Natural killer cell (primary cell): Measurements from ENCODE around the gene OSBPL10. TPM values are rescaled to one million over a fixed set of nuclear protein-coding genes. Genes with fewer than 3 reads are reported as not detected.

Source experiments
- ATAC-seq, 3 donors: fragments of 150-1000 bp in 2 of 3; fragments of 200-7000 bp in 1 of 3; cut with Tn5 transposase; 1 replicate in 1 of 3; 2 replicates in 2 of 3; pipeline ENCODE4 v1.10.0; 2021; ENCODE audit warnings: mild to moderate bottlenecking in 2 of 3, moderate library complexity in 2 of 3
- DNase-seq, 2 donors: peaks; one replicate each; pipeline versions ENCODE4 v3.0.0 to v3.0.0-alpha.2; 2013 to 2021; ENCODE audit warnings: mixed read lengths in 1 of 2
- H3K27ac ChIP-seq: one replicate; pipeline ENCODE4 v1.5.1; 2013; ENCODE audit warnings: mild to moderate bottlenecking, low read length
- H3K27me3 ChIP-seq: one replicate; pipeline ENCODE4 v1.6.1; 2013; ENCODE audit warnings: low read length; ENCODE audit not compliant: control insufficient read depth, insufficient read depth
- H3K36me3 ChIP-seq: one replicate; pipeline ENCODE4 v1.6.1; 2013; ENCODE audit warnings: low read length; ENCODE audit not compliant: control insufficient read depth, insufficient read depth
- H3K4me1 ChIP-seq: one replicate; pipeline ENCODE4 v1.6.1; 2013; ENCODE audit warnings: low read length; ENCODE audit not compliant: control insufficient read depth, insufficient read depth
- H3K4me3 ChIP-seq: one replicate; pipeline ENCODE4 v1.5.1; 2013; ENCODE audit warnings: low read length
- H3K9me3 ChIP-seq: one replicate; pipeline ENCODE4 v1.6.1; 2013; ENCODE audit warnings: low read length; ENCODE audit not compliant: control insufficient read depth, insufficient read depth
- H3K27ac Mint-ChIP-seq, 2 donors: one replicate each; pipeline ENCODE4 v1.8.0; 2022; ENCODE audit warnings: mild to moderate bottlenecking in 2 of 2, mixed read lengths in 2 of 2, moderate library complexity in 1 of 2
- H3K27me3 Mint-ChIP-seq, 2 donors: one replicate each; pipeline ENCODE4 v1.8.0; 2022; ENCODE audit warnings: low read depth in 2 of 2, mixed read lengths in 2 of 2
- H3K36me3 Mint-ChIP-seq: one replicate; pipeline ENCODE4 v1.8.0; 2022; ENCODE audit warnings: mixed read lengths
- H3K4me1 Mint-ChIP-seq, 2 donors: one replicate each; pipeline ENCODE4 v1.8.0; 2022; ENCODE audit warnings: mixed read lengths in 2 of 2
- H3K4me3 Mint-ChIP-seq: one replicate; pipeline ENCODE4 v1.8.0; 2022; ENCODE audit warnings: mild to moderate bottlenecking, moderate library complexity, mixed read lengths
- H3K9me3 Mint-ChIP-seq, 2 donors: one replicate each; pipeline ENCODE4 v1.8.0; 2022; ENCODE audit warnings: mixed read lengths in 2 of 2
- WGBS: methylation state at CpG from one replicate; pipeline ENCODE4 v1.1.7; 2013; ENCODE audit warnings: missing lambda C conversion rate; ENCODE audit not compliant: insufficient coverage; 5-methylcytosine and 5-hydroxymethylcytosine counted together
- intact Hi-C: fragments of 100-400 bp; cut with micrococcal nuclease; formaldehyde crosslinking; loops from one replicate; pipeline ENCODE4 v1.14.2; 2022
- total RNA-seq, 4 donors: library from RNA; stranded (reverse); fragments of 120-200 nt in 1 of 4; gene quantifications; one replicate each; pipeline versions ENCODE4 v1.2.3 to v1.2.4, GENCODE V29; 2013 to 2022
- TF ChIP-seq, protein P1 (sequence below): fragments of 200-600 bp; IDR thresholded peaks from one replicate; pipeline ENCODE4 v1.8.0; 2022; ENCODE audit warnings: antibody characterized with exemption

The OSBPL10 gene
- total RNA-seq, 3 donors from 2014 or later (not counting 1 experiment from before 2014, with no cell fraction given), result 1.00 to 3.6 (median 1.6) TPM

DNA sequence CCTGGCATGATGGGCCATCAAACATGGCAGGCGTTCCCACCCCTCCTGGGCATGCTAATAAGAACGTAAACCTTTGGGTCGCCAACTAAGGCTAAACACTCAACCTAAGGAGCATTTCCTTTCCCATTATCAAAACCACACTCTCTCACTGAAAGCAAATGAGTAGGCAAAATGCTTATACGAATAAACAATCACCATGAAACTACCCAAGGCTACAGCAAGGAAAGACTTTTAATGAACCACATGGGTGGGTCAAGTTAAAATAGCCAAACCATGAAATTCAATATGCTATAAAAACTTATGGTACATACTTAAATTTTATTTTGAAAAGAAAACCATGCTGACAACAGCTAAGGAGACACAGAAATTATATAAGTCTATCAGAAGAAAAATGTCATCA is 180.6 kb downstream of the OSBPL10 start:
- WGBS, result 91% methylated on average over 4 of the region's 4 CpGs
- Mint-ChIP-seq H3K27me3 (peaks cover 0 to 14% of the 10 kb centered on the region in 2 donors), H3K4me3 (no peak overlapping the region), H3K36me3 (no peaks in the 10 kb centered on the region), H3K27ac (no peak overlapping the region), H3K9me3 (no peaks in the 10 kb centered on the region), H3K4me1 (no peaks in the 10 kb centered on the region)
- intact Hi-C loops, result no loop called here
- H3K9me3 ChIP-seq, result no peaks in the 10 kb centered on the region
- no peaks in the 10 kb centered on the region for H3K27me3 ChIP-seq
- H3K36me3 ChIP-seq, result no peaks in the 10 kb centered on the region
- H3K4me1 ChIP-seq, result no peaks in the 10 kb centered on the region
- H3K27ac ChIP-seq, result no peak overlapping the region
- ATAC-seq (no peak), DNase-seq (no peak)
- TF ChIP-seq, protein P1, sequence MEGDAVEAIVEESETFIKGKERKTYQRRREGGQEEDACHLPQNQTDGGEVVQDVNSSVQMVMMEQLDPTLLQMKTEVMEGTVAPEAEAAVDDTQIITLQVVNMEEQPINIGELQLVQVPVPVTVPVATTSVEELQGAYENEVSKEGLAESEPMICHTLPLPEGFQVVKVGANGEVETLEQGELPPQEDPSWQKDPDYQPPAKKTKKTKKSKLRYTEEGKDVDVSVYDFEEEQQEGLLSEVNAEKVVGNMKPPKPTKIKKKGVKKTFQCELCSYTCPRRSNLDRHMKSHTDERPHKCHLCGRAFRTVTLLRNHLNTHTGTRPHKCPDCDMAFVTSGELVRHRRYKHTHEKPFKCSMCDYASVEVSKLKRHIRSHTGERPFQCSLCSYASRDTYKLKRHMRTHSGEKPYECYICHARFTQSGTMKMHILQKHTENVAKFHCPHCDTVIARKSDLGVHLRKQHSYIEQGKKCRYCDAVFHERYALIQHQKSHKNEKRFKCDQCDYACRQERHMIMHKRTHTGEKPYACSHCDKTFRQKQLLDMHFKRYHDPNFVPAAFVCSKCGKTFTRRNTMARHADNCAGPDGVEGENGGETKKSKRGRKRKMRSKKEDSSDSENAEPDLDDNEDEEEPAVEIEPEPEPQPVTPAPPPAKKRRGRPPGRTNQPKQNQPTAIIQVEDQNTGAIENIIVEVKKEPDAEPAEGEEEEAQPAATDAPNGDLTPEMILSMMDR, result no peak
- H3K4me3 ChIP-seq, result no peak overlapping the region

DNA sequence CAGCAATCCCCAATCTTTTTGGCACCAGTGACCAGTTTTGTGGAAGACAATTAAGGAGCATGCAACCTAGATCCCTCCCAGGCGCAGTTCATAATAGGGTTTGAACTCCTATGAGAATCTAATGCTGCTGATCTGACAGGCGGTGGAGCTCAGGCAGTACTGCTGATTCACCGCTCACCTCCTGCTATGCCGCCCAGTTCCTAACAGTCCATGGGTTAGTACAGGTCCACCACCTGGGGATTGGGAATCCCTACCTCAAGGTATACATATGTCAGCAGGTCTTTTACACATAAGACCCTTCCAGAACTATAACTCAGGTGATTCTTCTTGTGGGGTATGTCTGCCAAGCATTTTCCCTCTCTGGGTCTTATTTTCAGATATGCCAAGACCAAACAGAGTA is 182.2 kb downstream of the OSBPL10 start:
- no peaks in the 10 kb centered on the region for H3K4me1 Mint-ChIP-seq
- peaks cover 0 to 4% of the 10 kb centered on the region in 2 donors for H3K27me3 Mint-ChIP-seq
- WGBS, result 99% methylated on average over 4 of the region's 4 CpGs
- H3K4me3 Mint-ChIP-seq, result no peak overlapping the region
- Histone ChIP-seq H3K36me3 (no peaks in the 10 kb centered on the region), H3K4me3 (no peak overlapping the region), H3K9me3 (no peaks in the 10 kb centered on the region), H3K4me1 (no peaks in the 10 kb centered on the region), H3K27me3 (no peaks in the 10 kb centered on the region), H3K27ac (no peak overlapping the region)
- TF ChIP-seq, protein P1, result no peak
- no peak overlapping the region for H3K27ac Mint-ChIP-seq
- intact Hi-C loops, result no loop called here
- H3K36me3 Mint-ChIP-seq, result no peaks in the 10 kb centered on the region
- ATAC-seq (no peak), DNase-seq (no peak)
- no peaks in the 10 kb centered on the region for H3K9me3 Mint-ChIP-seq

DNA sequence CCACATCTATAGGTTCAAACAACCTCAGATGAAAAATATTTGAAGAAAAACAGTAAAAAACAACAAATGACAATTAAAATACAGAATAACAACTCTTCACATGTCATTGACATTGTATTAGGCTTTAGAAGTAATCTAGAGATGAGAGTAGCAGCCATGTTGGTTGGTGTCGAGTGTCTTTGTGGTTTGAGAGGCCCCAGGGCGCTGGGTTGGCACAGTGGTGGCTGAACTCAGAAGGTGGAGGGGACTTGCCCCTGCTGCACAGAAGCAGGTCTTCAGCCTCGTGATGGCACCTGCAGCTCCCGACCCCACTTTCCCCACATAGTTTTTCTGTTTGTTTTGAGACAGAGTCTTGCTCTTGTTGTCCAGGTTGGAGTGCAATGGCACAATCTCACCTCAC is 187.2 kb downstream of the OSBPL10 start:
- Histone ChIP-seq H3K27ac (no peak overlapping the region), H3K9me3 (no peaks in the 10 kb centered on the region), H3K4me1 (no peaks in the 10 kb centered on the region), H3K4me3 (no peak overlapping the region), H3K27me3 (no peaks in the 10 kb centered on the region), H3K36me3 (no peaks in the 10 kb centered on the region)
- intact Hi-C loops, result no loop called here
- Mint-ChIP-seq H3K27ac (no peak overlapping the region), H3K9me3 (no peaks in the 10 kb centered on the region), H3K27me3 (no peaks in the 10 kb centered on the region), H3K4me3 (no peak overlapping the region), H3K4me1 (no peaks in the 10 kb centered on the region), H3K36me3 (no peaks in the 10 kb centered on the region)
- TF ChIP-seq, protein P1, result no peak
- DNase-seq, result no peak
- WGBS, result 70% methylated on average over 4 of the region's 4 CpGs
- ATAC-seq, result no peak

- H3K27me3 Mint-ChIP-seq, result no peaks in the 10 kb centered on the region
- H3K36me3 ChIP-seq, result no peaks in the 10 kb centered on the region
- no peak overlapping the region for H3K4me3 ChIP-seq
- H3K9me3 Mint-ChIP-seq, result no peaks in the 10 kb centered on the region
- no peaks in the 10 kb centered on the region for H3K27me3 ChIP-seq
- no peaks in the 10 kb centered on the region for H3K4me1 ChIP-seq
- no peak overlapping the region for H3K27ac ChIP-seq
- no peak overlapping the region for H3K27ac Mint-ChIP-seq
- no peaks in the 10 kb centered on the region for H3K4me1 Mint-ChIP-seq
- H3K36me3 Mint-ChIP-seq, result no peaks in the 10 kb centered on the region
- ATAC-seq, result no peak
- H3K9me3 ChIP-seq, result no peaks in the 10 kb centered on the region
- TF ChIP-seq, protein P1, result no peak
- 100% methylated on average over 1 of the region's 2 CpGs for WGBS
- intact Hi-C loops, result no loop called here
- H3K4me3 Mint-ChIP-seq, result no peak overlapping the region
- no peak for DNase-seq
These were observed 190.0 kb downstream of the OSBPL10 start for GRCh38 chr3:31791090-31791430.
